Measurements from ENCODE around the gene IGF2. TPM values are rescaled to one million over a fixed set of nuclear protein-coding genes. Genes with fewer than 3 reads are reported as not detected.

The IGF2 gene
- total and polyA plus RNA-seq, 3 donors from 2014 or later = 52.3 to 104 (median 69.8) TPM

DNA sequence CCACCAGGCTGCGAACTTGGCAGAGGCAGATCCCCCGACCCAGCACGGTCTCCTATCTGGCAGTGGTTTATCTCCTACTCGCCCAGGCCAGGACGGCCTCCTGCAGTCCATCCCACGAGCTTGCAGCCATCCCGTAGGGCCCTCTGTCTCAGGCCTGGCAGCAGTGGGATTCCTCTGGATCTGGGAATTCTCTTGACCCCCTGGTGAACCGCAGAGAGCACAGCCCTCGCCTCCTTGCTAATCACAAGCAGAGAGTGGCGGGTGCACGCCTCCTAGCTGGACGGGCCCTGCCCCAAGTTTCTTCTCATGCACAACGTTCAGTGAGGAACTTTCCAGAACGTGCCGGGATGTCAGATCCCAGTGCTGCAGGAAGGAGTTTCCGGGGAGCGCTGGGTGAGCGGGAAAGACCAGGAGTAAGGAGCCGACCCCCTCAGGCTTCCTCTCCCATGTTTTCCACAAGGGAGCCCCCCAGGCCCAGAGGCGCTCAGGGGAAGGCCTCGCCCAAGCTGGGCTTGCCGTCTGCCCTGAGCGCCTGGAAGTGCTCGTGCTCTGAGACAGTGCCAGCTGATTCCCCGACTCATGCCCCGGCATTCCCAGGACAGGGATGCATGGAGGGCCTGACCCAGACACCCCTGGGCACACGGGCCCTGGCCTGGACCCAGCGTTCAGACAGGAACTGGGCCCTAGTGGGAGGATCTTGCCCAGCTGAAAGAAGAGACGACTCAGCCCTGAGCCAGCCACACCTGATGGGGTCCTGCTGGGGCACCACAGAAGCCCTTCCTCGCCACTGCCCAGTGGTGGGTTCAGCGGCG, 24.6 kb downstream of the IGF2 start:
- no peak for DNase-seq

DNA sequence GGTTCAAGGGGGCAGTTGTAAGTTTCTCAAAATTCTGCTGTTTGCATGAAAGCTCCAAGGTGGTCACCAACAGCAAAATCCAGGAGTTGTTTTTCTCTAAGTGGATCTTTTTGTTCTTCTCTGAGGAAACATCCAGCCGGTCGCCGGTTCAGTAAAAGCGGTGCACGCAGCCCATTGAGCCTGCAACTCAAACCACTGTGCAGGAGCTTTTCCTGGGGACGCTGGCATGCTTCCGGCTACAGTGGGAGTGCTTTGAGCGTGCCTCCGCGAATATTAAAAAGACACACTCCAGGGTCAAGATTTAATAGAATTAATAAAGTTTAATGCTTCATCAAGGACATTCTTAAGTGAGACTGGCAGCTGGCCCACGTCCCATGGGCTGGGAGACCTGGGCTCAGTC, 25.4 kb downstream of the IGF2 start:
- Histone ChIP-seq H3K27ac (no peak overlapping the region), H3K27me3 (no peaks in the 10 kb centered on the region), H3K4me1 (peaks cover 4% of the 10 kb centered on the region), H3K4me3 (no peak overlapping the region), H3K9me3 (no peaks in the 10 kb centered on the region), H3K36me3 (ENCODE audit: low read depth, missing control alignments) (no peaks in the 10 kb centered on the region)
- intact Hi-C loops (cut with DNase I; ENCODE audit: low total_unique reads) = no loop called here
- 62 to 76% methylated on average over 11 of the region's 11 CpGs for WGBS, 2 donors
- no peak for TF ChIP-seq POLR2A (IDR thresholded peaks at IDR 0.05)
- TF ChIP-seq, protein P1, sequence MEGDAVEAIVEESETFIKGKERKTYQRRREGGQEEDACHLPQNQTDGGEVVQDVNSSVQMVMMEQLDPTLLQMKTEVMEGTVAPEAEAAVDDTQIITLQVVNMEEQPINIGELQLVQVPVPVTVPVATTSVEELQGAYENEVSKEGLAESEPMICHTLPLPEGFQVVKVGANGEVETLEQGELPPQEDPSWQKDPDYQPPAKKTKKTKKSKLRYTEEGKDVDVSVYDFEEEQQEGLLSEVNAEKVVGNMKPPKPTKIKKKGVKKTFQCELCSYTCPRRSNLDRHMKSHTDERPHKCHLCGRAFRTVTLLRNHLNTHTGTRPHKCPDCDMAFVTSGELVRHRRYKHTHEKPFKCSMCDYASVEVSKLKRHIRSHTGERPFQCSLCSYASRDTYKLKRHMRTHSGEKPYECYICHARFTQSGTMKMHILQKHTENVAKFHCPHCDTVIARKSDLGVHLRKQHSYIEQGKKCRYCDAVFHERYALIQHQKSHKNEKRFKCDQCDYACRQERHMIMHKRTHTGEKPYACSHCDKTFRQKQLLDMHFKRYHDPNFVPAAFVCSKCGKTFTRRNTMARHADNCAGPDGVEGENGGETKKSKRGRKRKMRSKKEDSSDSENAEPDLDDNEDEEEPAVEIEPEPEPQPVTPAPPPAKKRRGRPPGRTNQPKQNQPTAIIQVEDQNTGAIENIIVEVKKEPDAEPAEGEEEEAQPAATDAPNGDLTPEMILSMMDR (IDR thresholded peaks at IDR 0.05) = no peak
- DNase-seq = no peak

More for the DNA sequence above, 24.6 kb downstream of the IGF2 start:
- no peaks in the 10 kb centered on the region for H3K36me3 ChIP-seq (ENCODE audit: low read depth, missing control alignments)
- no peaks in the 10 kb centered on the region for H3K4me1 ChIP-seq
- TF ChIP-seq, protein P1 (IDR thresholded peaks at IDR 0.05) = no peak
- no peak for TF ChIP-seq POLR2A (IDR thresholded peaks at IDR 0.05)
- intact Hi-C loops (cut with DNase I; ENCODE audit: low total_unique reads) = no loop called here
- H3K9me3 ChIP-seq = no peaks in the 10 kb centered on the region
- H3K4me3 ChIP-seq = no peak overlapping the region
- no peaks in the 10 kb centered on the region for H3K27me3 ChIP-seq
- WGBS, 2 donors = 74 to 85% methylated on average over 18 to 32 of the region's 32 CpGs
- no peak overlapping the region for H3K27ac ChIP-seq

DNA sequence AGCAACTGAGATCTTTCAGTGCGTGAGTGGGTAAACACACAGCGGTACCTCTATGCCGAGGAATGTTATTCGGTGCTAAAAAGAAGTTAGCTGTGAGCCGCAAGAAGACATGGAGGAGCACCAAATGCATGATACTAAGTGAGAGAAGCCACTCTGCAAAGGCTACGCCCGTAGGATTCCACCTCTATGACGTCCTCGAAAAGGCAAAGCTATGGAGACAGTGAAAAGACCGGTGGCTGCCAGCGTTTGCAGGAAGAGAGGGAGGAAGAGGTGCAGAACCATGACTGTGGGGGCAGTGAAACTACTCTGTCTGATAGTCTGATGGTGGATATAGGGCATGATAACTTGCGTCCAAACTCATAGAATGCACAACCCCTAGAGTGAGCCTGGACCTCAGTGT, 28.7 kb downstream of the IGF2 start:
- DNase-seq = no peak
- TF ChIP-seq POLR2A (IDR thresholded peaks at IDR 0.05) = no peak
- TF ChIP-seq, protein P1 (IDR thresholded peaks at IDR 0.05) = no peak
- H3K27ac ChIP-seq = no peak overlapping the region
- WGBS, 2 donors = 92 to 94% methylated on average over 12 of the region's 12 CpGs
- H3K36me3 ChIP-seq (ENCODE audit: low read depth, missing control alignments) = no peaks in the 10 kb centered on the region
- intact Hi-C loops (cut with DNase I; ENCODE audit: low total_unique reads) = no loop called here
- H3K4me1 ChIP-seq = peaks cover 4% of the 10 kb centered on the region
- no peak overlapping the region for H3K4me3 ChIP-seq
- H3K9me3 ChIP-seq = no peaks in the 10 kb centered on the region
- no peaks in the 10 kb centered on the region for H3K27me3 ChIP-seq

DNA sequence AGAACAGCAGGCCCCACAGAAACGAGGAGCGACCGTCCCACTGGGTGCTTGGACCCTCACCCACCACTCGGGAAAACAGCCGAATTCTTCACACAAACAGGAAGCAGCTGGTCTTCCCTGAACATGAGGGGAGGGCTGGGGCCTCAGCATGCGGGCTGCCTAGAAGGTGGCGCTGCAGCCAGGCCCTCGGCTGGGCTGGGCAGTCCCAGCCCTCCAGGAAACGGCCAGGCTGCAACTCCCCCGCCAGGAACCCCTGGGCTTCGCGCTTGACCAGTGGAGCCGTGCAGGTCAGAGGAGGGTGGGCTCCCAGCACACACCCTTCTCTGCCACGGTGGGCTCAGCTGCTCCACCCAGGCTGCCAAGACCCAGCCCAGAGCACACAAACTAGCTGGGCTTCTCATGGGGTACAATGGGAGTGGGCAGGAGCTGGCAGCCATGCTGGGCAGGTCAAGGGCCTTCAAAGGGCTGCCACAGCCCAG, 29.6 kb downstream of the IGF2 start:
- no peaks in the 10 kb centered on the region for H3K36me3 ChIP-seq (ENCODE audit: low read depth, missing control alignments)
- no peak overlapping the region for H3K4me3 ChIP-seq
- H3K9me3 ChIP-seq = no peaks in the 10 kb centered on the region
- TF ChIP-seq, protein P1 (IDR thresholded peaks at IDR 0.05) = no peak
- no peak for TF ChIP-seq POLR2A (IDR thresholded peaks at IDR 0.05)
- peak overlapping the region in 1 of 2 donors; percentile 27 for H3K27ac ChIP-seq
- intact Hi-C loops (cut with DNase I; ENCODE audit: low total_unique reads) = no loop called here
- H3K27me3 ChIP-seq = no peaks in the 10 kb centered on the region
- 56 to 57% methylated on average over 5 to 14 of the region's 14 CpGs for WGBS, 2 donors
- H3K4me1 ChIP-seq = peaks cover 4% of the 10 kb centered on the region
- no peak for DNase-seq

Measured in testis (tissue), 3 donors.